ENCODE results near the gene MYBPC3. TPM values are rescaled to one million over a fixed set of nuclear protein-coding genes. Genes with fewer than 3 reads are reported as not detected.

Gene MYBPC3
- total and polyA plus RNA-seq, 2 donors (not counting 1 experiment from before 2014, with no cell fraction given): not detected

GRCh38 chr11:47332303-47332711 lies 20.2 kb downstream of the MYBPC3 start:
- Histone ChIP-seq H3K9me3 (ENCODE audit: control insufficient read depth, insufficient read depth, low read depth, low read length) (no peaks in the 10 kb centered on the region), H3K79me2 (ENCODE audit: control insufficient read depth, insufficient read depth, low read length) (no peaks in the 10 kb centered on the region), H3K36me3 (ENCODE audit: control insufficient read depth, insufficient read depth, low read length) (peaks cover 6% of the 10 kb centered on the region), H3K4me1 (ENCODE audit: control insufficient read depth, extremely low read depth, insufficient read depth, low read length) (no peaks in the 10 kb centered on the region), H3K4me2 (ENCODE audit: extremely low read depth, insufficient read depth, low read length) (no peak overlapping the region), H2AFZ (ENCODE audit: low read length) (no peak overlapping the region), H3K9ac (ENCODE audit: insufficient read depth, low read length) (no peak overlapping the region), H3K27me3 (ENCODE audit: control insufficient read depth, insufficient read depth, low read length) (no peaks in the 10 kb centered on the region), H4K20me1 (ENCODE audit: control insufficient read depth, extremely low read depth, insufficient read depth, low read length) (no peaks in the 10 kb centered on the region), H3K27ac (ENCODE audit: insufficient read depth, low read length) (no peak overlapping the region), H3K4me3 (replicated peaks in 1 of 4; ENCODE audit: control extremely low read depth in 1 of 4, insufficient read depth in 1 of 4, low read depth in 3 of 4, low read length in 4 of 4) (no peak overlapping the region)
- DNase-seq (ENCODE audit: low read depth in 2 of 2): no peak
- TF ChIP-seq CTCF (conservative IDR thresholded peaks at IDR 0.05 in 1 of 2, IDR thresholded peaks at IDR 0.05 in 1 of 2; ENCODE audit: low read depth in 1 of 2, low read length in 2 of 2) (no peak), EZH2 (IDR thresholded peaks at IDR 0.05; ENCODE audit: low read length, missing control alignments) (no peak)

GRCh38 chr11:47331454-47332302 lies 20.8 kb downstream of the MYBPC3 start:
- Histone ChIP-seq H3K27me3 (ENCODE audit: control insufficient read depth, insufficient read depth, low read length) (no peaks in the 10 kb centered on the region), H3K27ac (ENCODE audit: insufficient read depth, low read length) (no peak overlapping the region), H3K4me1 (ENCODE audit: control insufficient read depth, extremely low read depth, insufficient read depth, low read length) (no peaks in the 10 kb centered on the region), H3K36me3 (ENCODE audit: control insufficient read depth, insufficient read depth, low read length) (peaks cover 6% of the 10 kb centered on the region), H3K4me2 (ENCODE audit: extremely low read depth, insufficient read depth, low read length) (no peak overlapping the region), H3K79me2 (ENCODE audit: control insufficient read depth, insufficient read depth, low read length) (no peaks in the 10 kb centered on the region), H3K9me3 (ENCODE audit: control insufficient read depth, insufficient read depth, low read depth, low read length) (no peaks in the 10 kb centered on the region), H4K20me1 (ENCODE audit: control insufficient read depth, extremely low read depth, insufficient read depth, low read length) (no peaks in the 10 kb centered on the region), H3K9ac (ENCODE audit: insufficient read depth, low read length) (no peak overlapping the region), H3K4me3 (replicated peaks in 1 of 4; ENCODE audit: control extremely low read depth in 1 of 4, insufficient read depth in 1 of 4, low read depth in 3 of 4, low read length in 4 of 4) (no peak overlapping the region), H2AFZ (ENCODE audit: low read length) (no peak overlapping the region)
- DNase-seq (ENCODE audit: low read depth in 2 of 2): no peak
- TF ChIP-seq EZH2 (IDR thresholded peaks at IDR 0.05; ENCODE audit: low read length, missing control alignments) (no peak), CTCF (conservative IDR thresholded peaks at IDR 0.05 in 1 of 2, IDR thresholded peaks at IDR 0.05 in 1 of 2; ENCODE audit: low read depth in 1 of 2, low read length in 2 of 2) (no peak)

- DNase-seq (ENCODE audit: low read depth in 2 of 2): no peak
- Histone ChIP-seq H3K27me3 (ENCODE audit: control insufficient read depth, insufficient read depth, low read length) (no peaks in the 10 kb centered on the region), H4K20me1 (ENCODE audit: control insufficient read depth, extremely low read depth, insufficient read depth, low read length) (no peaks in the 10 kb centered on the region), H3K4me1 (ENCODE audit: control insufficient read depth, extremely low read depth, insufficient read depth, low read length) (no peaks in the 10 kb centered on the region), H3K4me2 (ENCODE audit: extremely low read depth, insufficient read depth, low read length) (no peak overlapping the region), H3K9me3 (ENCODE audit: control insufficient read depth, insufficient read depth, low read depth, low read length) (no peaks in the 10 kb centered on the region), H2AFZ (ENCODE audit: low read length) (no peak overlapping the region), H3K36me3 (ENCODE audit: control insufficient read depth, insufficient read depth, low read length) (peaks cover 8% of the 10 kb centered on the region), H3K27ac (ENCODE audit: insufficient read depth, low read length) (no peak overlapping the region), H3K4me3 (replicated peaks in 1 of 4; ENCODE audit: control extremely low read depth in 1 of 4, insufficient read depth in 1 of 4, low read depth in 3 of 4, low read length in 4 of 4) (no peak overlapping the region), H3K79me2 (ENCODE audit: control insufficient read depth, insufficient read depth, low read length) (no peaks in the 10 kb centered on the region), H3K9ac (ENCODE audit: insufficient read depth, low read length) (no peak overlapping the region)
- TF ChIP-seq EZH2 (IDR thresholded peaks at IDR 0.05; ENCODE audit: low read length, missing control alignments) (no peak), CTCF (conservative IDR thresholded peaks at IDR 0.05 in 1 of 2, IDR thresholded peaks at IDR 0.05 in 1 of 2; ENCODE audit: low read depth in 1 of 2, low read length in 2 of 2) (no peak)
These were observed 22.2 kb downstream of the MYBPC3 start for GRCh38 chr11:47329987-47330931.
